ENCODE data around the gene NRP2. TPM values are rescaled to one million over a fixed set of nuclear protein-coding genes. Genes with fewer than 3 reads are reported as not detected.

Gene NRP2
- polyA plus RNA-seq, 1 experiment, result 114 TPM

DNA sequence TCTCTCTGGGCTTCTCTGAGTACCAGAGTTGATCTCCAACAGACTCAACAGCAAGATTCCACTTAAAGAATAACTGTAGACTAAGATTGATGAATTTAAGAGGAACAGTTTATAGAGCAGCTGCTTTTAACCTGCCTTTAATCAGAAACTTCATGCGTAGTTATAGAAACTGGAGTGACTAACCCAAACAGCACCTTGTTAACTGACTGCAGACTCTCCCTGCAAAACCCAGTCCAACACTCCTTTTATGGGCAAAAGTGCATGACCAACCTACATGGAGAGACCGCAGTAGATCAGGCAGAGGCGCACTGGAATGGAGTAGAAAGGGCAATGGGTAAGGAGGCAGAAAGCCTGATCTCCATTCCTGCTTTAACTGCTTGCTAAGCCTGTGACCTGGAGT lies 110.6 kb downstream of the NRP2 start:
- no peaks in the 10 kb centered on the region for H3K9me3 ChIP-seq (ENCODE audit: control insufficient read depth, insufficient read depth, low read length)
- peak overlapping the region; percentile 59 for H3K27ac ChIP-seq (ENCODE audit: low read depth, low read length)
- ChIA-PET POLR2A (no interaction called here), CTCF (no interaction called here)
- TF ChIP-seq, protein P1, sequence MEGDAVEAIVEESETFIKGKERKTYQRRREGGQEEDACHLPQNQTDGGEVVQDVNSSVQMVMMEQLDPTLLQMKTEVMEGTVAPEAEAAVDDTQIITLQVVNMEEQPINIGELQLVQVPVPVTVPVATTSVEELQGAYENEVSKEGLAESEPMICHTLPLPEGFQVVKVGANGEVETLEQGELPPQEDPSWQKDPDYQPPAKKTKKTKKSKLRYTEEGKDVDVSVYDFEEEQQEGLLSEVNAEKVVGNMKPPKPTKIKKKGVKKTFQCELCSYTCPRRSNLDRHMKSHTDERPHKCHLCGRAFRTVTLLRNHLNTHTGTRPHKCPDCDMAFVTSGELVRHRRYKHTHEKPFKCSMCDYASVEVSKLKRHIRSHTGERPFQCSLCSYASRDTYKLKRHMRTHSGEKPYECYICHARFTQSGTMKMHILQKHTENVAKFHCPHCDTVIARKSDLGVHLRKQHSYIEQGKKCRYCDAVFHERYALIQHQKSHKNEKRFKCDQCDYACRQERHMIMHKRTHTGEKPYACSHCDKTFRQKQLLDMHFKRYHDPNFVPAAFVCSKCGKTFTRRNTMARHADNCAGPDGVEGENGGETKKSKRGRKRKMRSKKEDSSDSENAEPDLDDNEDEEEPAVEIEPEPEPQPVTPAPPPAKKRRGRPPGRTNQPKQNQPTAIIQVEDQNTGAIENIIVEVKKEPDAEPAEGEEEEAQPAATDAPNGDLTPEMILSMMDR (IDR thresholded peaks at IDR 0.05; ENCODE audit: low read depth, low read length), result no peak
- H3K27me3 ChIP-seq (ENCODE audit: control insufficient read depth, insufficient read depth, low read length), result no peaks in the 10 kb centered on the region
- no peak overlapping the region for H3K4me3 ChIP-seq (ENCODE audit: low read depth, low read length)
- DNase-seq (ENCODE audit: low read depth, low spot score), result peak; percentile 77

- CTCF ChIA-PET, result no interaction called here
- DNase-seq (ENCODE audit: low read depth, low spot score), result no peak
- POLR2A ChIA-PET, result interaction anchor here (0.8 kb wide), 1 partner anchor 113 kb away, joined by 3 read pairs; no protein-coding TSS in a partner anchor
Measured at GRCh38 chr2:205796805-205797313, 114.6 kb downstream of the NRP2 start.

GRCh38 chr2:205797866-205798265 lies 115.6 kb downstream of the NRP2 start:
- Histone ChIP-seq H3K9me3 (ENCODE audit: control insufficient read depth, insufficient read depth, low read length) (peaks cover 10% of the 10 kb centered on the region), H3K4me3 (ENCODE audit: low read depth, low read length) (no peak overlapping the region), H3K27ac (ENCODE audit: low read depth, low read length) (no peak overlapping the region), H3K27me3 (ENCODE audit: control insufficient read depth, insufficient read depth, low read length) (no peaks in the 10 kb centered on the region)
- CTCF ChIA-PET, result no interaction called here
- TF ChIP-seq, protein P1 (IDR thresholded peaks at IDR 0.05; ENCODE audit: low read depth, low read length), result no peak
- DNase-seq (ENCODE audit: low read depth, low spot score), result no peak
- POLR2A ChIA-PET, result interaction anchor here (0.7 to 0.9 kb wide), 5 partner anchors 9 to 717 kb away, joined by 3 to 7 read pairs (median 4); partner anchors contain the start of gene NRP2

More at GRCh38 chr2:205796805-205797313, 114.6 kb downstream of the NRP2 start:
- peaks cover 10% of the 10 kb centered on the region for H3K9me3 ChIP-seq (ENCODE audit: control insufficient read depth, insufficient read depth, low read length)
- H3K4me3 ChIP-seq (ENCODE audit: low read depth, low read length), result no peak overlapping the region
- H3K27ac ChIP-seq (ENCODE audit: low read depth, low read length), result no peak overlapping the region
- H3K27me3 ChIP-seq (ENCODE audit: control insufficient read depth, insufficient read depth, low read length), result no peaks in the 10 kb centered on the region
- TF ChIP-seq, protein P1 (IDR thresholded peaks at IDR 0.05; ENCODE audit: low read depth, low read length), result no peak

GRCh38 chr2:205800224-205800623 lies 117.9 kb downstream of the NRP2 start:
- no peak for DNase-seq (ENCODE audit: low read depth, low spot score)
- TF ChIP-seq, protein P1 (IDR thresholded peaks at IDR 0.05; ENCODE audit: low read depth, low read length), result no peak
- peak overlapping the region; percentile 54 for H3K27ac ChIP-seq (ENCODE audit: low read depth, low read length)

DNA sequence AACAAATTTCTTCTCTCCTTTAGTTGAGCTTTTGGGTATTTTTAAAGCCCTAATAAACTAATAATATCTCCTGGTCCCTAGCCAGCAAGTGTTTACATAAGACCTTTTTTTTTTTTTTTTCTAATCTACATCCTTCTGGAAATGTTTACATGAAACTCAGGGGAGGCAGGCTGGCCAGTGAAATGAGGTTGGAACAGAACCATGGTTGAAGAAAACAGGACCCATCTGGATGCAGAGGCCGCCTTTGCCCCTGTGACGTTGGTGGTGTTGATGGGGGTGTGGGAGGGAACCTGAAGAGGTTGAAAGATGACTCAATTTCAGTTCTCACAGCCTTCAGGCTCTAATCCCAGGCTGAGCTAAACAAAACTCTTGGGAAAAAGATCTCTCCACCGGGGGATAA lies 118.5 kb downstream of the NRP2 start:
- POLR2A ChIA-PET, result interaction anchor here (0.6 to 1.9 kb wide), 13 partner anchors 9 to 1216 kb away, joined by 3 to 8 read pairs (median 4); no protein-coding TSS in a partner anchor

More at GRCh38 chr2:205800224-205800623, 117.9 kb downstream of the NRP2 start:
- H3K9me3 ChIP-seq (ENCODE audit: control insufficient read depth, insufficient read depth, low read length), result peaks cover 10% of the 10 kb centered on the region
- ChIA-PET CTCF (interaction anchor here (0.7 to 1.9 kb wide), 3 partner anchors 12 to 126 kb away, joined by 3 to 9 read pairs (median 5); no protein-coding TSS in a partner anchor), POLR2A (interaction anchor here (0.6 to 1.9 kb wide), 6 partner anchors 9 to 1216 kb away, joined by 4 to 8 read pairs (median 4); no protein-coding TSS in a partner anchor)
- peaks cover under 1% of the 10 kb centered on the region for H3K27me3 ChIP-seq (ENCODE audit: control insufficient read depth, insufficient read depth, low read length)
- H3K4me3 ChIP-seq (ENCODE audit: low read depth, low read length), result no peak overlapping the region

More for the DNA sequence above, 118.5 kb downstream of the NRP2 start:
- TF ChIP-seq, protein P1 (IDR thresholded peaks at IDR 0.05; ENCODE audit: low read depth, low read length), result no peak
- H3K27ac ChIP-seq (ENCODE audit: low read depth, low read length), result peak overlapping the region; percentile 94
- CTCF ChIA-PET, result interaction anchor here (0.6 to 2.3 kb wide), 5 partner anchors 11 to 147 kb away, joined by 3 to 9 read pairs (median 5); no protein-coding TSS in a partner anchor
- H3K9me3 ChIP-seq (ENCODE audit: control insufficient read depth, insufficient read depth, low read length), result peaks cover 10% of the 10 kb centered on the region
- no peak overlapping the region for H3K4me3 ChIP-seq (ENCODE audit: low read depth, low read length)
- peak; percentile 98 for DNase-seq (ENCODE audit: low read depth, low spot score)
- peaks cover 5% of the 10 kb centered on the region for H3K27me3 ChIP-seq (ENCODE audit: control insufficient read depth, insufficient read depth, low read length)

All from AG04450 (cell line).